Stimulated activated CD8-positive, alpha-beta memory T cell treated with anti-CD3 and anti-CD28 coated beads, Interleukin-7, amount 100 ng/mL, for 48 hours (primary cell): ENCODE measurements around the gene PRR20G.

ENCODE experiments used
- DNase-seq, 2 donors: peaks; one replicate each; pipeline ENCODE4 v3.0.0-alpha.2; 2020; ENCODE audit warnings: low read depth in 1 of 2; ENCODE audit errors: extremely low read depth in 1 of 2

PRR20G gene

DNA sequence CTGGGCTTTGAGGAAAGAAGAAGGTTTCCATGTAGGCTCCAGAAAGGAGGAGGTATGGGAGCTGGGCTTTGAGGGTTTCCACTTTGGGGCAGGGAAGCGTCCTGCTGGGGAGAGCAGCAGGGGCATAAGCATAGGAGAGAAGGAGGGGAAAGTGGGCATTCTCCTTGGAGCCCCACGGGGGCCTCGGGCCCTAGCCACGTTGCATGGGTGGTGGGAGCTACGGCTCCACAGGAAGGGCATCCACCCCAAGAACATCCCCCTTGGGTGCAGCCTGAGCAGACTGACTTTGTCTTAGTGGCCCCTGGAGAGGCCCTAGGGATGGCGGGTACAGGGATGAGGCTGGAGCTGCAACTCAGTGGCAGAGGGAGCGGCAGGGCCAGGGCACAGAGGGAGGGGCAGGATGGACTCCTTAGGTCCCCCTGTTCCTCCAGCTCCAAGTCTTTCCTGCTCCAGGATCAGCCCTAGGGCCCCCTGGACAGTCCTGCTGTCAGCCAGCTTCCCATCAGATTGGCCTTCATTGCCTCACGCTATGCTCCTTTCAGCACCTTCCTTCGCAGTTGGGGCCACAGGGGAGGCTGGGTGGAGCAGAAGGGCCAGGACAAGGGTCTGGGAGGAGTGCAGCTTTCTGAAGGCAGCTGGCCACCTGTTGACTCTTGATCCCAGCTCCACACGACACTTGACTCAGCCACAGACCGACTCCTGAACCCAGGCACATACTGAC lies 22.9 kb downstream of the PRR20G start:
- no peak for DNase-seq

- no peak for DNase-seq
These were observed 23.6 kb downstream of the PRR20G start for GRCh38 chr3:127264292-127264691.

GRCh38 chr3:127263586-127264231 lies 24.1 kb downstream of the PRR20G start:
- DNase-seq, result no peak

DNA sequence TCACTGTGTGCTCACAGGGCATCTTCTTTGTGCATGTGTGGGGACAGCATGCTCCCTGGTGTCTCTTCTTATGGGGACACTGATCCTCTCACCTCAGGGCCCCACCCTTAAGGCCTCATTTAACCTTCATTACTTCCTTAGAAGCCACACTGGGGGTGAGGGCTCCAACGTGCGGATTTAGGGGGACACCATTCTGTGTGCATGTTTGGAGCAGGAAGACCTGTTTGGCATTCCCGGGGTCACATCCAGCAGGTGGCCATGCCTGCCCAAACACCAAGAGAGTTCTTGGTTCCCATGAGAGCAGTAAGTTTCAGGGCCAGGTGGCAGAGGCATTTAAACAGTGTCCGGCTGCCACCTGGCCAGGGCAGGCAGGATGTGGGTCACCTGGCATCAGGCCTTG lies 24.8 kb downstream of the PRR20G start:
- no peak for DNase-seq

DNA sequence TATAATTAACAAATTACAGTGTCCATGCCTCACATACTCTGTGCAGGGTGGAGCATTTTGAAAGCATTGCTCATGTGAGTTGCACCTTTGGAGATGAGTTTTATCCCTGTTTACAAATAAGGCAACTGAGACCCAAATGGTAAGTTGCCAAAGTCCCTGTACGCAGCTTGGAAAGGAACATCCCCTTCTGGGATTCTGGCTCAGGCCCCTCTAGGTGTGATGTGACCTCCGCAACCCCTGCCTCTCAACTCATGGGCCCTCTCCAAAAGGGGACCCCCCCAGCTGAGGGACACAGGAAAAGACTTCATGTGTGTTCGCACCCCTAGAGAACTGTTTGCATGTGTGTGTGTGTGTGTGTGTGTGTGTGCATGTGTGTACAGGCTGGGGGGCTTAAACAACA lies 25.3 kb downstream of the PRR20G start:
- no peak for DNase-seq

- DNase-seq, result no peak
These were observed 25.9 kb downstream of the PRR20G start for GRCh38 chr3:127261925-127262324.

- DNase-seq, result no peak
These were observed 26.9 kb downstream of the PRR20G start for GRCh38 chr3:127260826-127261555.

GRCh38 chr3:127260416-127260815 lies 27.4 kb downstream of the PRR20G start:
- DNase-seq, result no peak

DNA sequence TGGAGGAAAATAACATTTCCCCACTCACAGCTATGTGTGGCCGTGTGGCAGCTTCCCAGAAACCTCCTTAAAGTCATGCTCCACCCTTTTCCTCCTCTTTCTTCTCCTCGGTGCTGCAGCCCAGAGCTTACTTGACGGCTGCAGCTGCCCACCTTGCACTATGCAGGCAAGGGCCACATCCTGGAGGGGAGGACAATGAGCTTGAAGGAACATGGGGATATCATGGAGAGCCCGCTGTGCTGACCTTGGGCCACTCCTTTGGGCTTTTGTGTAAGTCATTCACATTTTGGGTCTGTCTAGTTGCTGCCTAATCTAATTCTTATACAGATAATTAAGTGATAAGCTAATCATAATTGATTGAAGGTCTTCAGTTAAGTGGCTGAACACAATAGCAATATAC lies 28.0 kb downstream of the PRR20G start:
- no peak for DNase-seq

GRCh38 chr3:127258733-127259132 lies 29.1 kb downstream of the PRR20G start:
- DNase-seq, result no peak

GRCh38 chr3:127257351-127257750 lies 30.5 kb downstream of the PRR20G start:
- DNase-seq, result no peak

DNA sequence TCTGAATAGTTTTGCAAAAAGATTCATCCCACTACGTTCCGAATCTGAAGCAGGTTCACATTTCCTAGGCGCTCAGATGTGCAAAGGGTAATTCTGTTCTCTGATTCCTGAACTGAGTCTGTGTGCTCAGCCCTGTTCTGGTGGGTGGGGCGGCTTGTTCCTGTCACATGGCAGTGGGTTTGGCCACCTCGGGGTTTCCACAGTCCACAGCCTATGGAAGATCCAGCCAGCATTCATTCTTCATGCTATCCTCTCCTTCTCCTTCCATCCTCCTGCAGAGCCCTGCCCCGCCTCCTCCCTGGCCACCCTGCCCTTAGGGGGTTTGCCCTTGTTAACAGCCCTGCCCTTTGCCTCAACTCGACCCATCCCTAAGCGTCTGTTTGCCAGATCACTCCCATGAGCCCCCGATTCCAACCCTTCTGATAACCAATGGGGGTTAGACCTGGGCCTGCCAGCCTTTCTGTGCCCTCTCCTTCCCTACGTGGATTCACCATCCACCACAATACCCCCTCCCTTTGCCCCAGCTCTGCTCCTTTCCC lies 31.0 kb downstream of the PRR20G start:
- no peak for DNase-seq

DNA sequence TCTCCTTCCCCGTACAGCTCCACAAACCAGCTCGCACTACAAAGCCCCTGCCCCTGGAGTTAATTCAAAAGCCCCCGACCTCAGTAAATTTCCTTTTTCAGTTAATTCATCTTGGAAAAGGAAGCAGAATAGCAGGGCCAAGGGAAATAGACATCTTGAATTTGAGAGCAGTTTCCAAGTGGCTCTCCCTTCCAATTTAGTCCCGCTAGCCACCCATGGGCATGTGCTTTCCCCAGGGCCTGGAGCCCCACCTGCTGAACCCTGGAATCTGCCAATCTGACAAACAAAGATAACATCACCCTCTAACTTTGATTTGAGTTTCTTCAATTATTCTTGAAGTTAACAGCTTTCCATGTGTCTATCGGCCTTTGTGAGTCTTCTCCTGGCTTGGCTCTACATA lies 31.7 kb downstream of the PRR20G start:
- DNase-seq, result no peak

DNA sequence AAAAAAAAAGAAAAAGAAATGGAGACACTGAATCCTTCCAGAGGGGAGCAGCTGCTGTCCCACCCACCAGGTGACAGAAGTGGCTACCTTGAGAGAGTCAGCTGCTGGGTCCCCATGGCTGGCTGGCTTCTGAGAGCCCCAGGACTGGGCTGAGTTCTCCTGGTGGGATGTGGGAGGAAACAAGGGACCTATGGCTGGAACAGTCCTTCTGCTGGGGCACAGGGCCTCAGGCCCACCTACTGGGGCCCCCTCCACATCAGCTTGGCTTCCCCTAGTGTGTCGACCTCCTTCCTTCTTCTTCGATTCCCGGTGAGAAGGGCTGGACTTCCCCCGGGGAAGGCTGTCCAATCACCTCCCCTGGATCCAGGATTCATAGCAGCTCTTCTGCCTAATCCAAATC lies 32.3 kb downstream of the PRR20G start:
- no peak for DNase-seq

- DNase-seq, result no peak
These were observed 33.1 kb downstream of the PRR20G start for GRCh38 chr3:127254730-127255129.

- no peak for DNase-seq
These were observed 33.7 kb downstream of the PRR20G start for GRCh38 chr3:127254033-127254644.

DNA sequence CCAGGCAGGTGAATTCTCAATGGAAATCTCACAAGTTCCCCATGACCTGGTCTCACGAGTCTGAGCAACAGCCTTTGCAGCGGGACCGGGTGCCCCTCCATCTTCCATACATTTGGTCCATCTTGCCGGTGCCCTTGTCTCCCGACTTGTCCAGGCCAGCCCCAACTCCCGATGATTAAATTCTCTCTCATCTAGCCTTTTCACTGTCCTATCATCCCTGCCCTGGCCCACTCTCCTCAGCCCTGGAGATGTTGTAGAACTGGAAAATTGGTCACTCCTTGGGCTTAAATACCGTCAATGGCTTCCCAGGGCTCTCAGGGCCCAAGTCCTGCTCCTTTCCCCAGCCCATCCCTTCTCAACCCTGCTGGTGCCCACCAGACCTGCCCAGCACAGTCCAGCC lies 34.4 kb downstream of the PRR20G start:
- no peak for DNase-seq

GRCh38 chr3:127252446-127252845 lies 35.4 kb downstream of the PRR20G start:
- no peak for DNase-seq

DNA sequence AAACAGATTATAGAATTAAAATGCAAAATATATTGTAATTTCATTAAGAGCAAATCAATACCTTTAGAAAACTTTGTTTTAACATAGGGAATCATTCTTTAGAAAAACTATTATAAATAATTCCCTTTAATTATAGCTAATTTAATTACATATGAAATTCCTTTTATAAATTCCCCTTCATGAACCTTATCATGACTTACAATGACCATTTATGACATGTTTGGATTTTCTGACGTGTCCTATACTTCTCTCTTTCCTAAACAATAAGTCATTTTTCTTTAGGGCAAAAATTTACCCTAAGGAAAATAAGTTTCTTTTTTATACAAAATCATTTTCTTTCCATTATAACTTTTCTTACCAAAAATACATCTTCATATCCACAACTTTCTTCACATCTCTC lies 37.8 kb downstream of the PRR20G start:
- DNase-seq, result no peak

DNA sequence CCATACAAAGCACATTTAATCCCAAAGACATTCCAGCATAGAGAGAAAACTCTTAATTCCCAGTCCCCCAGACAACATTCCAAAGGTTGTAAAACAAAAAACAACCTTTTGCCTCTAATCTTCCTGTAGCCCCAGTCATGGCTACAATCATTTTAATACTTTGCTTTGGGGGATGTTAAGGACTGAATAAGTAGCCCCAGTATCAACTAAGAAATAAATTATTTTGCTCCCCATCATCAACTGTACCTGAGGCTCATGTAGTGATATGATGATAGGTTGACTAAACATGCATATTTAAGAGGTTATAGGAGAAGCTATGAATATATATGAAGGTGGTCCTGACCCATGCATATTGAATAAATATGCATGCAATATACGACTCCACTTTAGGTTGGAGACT lies 40.6 kb downstream of the PRR20G start:
- DNase-seq, result no peak

DNA sequence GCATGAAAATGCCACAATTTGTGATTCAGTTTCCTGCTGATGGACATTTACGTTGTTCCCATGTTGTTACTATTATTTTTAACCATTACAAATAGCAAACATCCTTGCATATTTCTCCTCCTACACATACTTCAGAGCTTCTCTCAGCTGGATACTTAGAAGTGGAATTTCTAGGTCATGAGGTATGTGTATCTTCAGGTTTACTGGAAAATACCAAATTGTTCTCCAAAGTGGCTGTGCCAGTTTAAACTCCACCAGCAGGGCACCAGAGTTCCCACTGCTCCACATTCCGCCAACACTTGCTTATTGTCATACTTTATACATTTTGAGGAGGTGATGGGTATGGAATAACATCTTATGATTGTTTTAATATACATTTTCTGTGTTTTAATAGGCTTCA lies 49.2 kb downstream of the PRR20G start:
- no peak for DNase-seq
